ENCODE data around the gene ZBP1.

ZBP1 gene

GRCh38 chr20:57619051-57619831 lies 985 bp downstream of the ZBP1 start:
- no peak overlapping the region for H3K27ac ChIP-seq
- no peak for TF ChIP-seq CTCF (conservative IDR thresholded peaks at IDR 0.05)

DNA sequence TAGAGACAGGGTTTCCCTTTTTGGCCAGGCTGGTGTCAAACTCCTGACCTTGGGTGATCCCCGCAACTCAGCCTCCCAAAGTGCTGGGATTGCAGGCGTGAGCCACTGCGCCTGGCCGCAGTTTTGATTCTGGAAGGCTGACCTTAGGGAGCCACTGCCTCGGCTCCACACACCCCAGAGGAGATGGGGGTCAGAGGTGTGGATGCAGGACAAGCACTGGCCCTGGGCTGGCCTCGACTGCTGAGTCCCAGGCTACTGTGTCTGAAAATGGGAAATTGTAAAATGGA lies 1.5 kb downstream of the ZBP1 start:
- no peak overlapping the region for H3K27ac ChIP-seq
- no peak for TF ChIP-seq CTCF (conservative IDR thresholded peaks at IDR 0.05)

- no peak overlapping the region for H3K27ac ChIP-seq
- no peak for TF ChIP-seq CTCF (conservative IDR thresholded peaks at IDR 0.05)
These were observed 2.0 kb downstream of the ZBP1 start for GRCh38 chr20:57618091-57618763.

DNA sequence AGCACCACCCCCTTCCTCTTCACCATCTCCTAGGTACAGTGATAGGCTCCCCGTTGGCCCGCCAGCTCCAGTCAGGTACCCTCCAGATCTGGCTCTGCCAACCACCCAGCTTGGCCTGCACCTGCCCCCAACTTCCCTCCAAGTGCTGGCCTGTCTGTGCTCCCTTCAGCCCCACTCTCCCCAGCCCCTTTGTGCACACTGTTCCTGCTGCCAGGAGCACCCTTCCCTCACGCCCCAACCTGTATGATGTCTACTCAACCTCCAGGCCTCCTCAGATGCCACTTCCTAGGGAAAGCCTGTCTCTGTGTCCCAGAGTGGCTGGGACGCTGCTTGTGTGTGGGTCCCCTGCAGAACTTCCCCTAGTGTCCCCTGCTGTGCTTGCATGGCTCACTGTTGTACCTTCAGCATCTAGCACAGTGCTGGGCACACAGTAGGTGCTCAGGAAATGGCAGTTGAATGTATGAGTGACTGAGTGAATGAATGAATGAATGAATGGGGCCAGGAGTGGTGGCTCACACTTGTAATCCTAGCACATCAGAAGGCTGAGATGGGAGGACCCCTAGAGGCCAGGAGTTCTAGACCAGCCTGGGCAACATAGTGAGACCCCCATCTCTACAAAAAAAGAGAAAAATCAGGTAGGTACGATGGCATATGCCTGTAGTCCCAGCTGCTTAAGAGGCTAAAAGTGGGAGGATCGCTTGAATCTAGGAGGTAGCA lies 3.0 kb downstream of the ZBP1 start:
- no peak for TF ChIP-seq CTCF (conservative IDR thresholded peaks at IDR 0.05)

DNA sequence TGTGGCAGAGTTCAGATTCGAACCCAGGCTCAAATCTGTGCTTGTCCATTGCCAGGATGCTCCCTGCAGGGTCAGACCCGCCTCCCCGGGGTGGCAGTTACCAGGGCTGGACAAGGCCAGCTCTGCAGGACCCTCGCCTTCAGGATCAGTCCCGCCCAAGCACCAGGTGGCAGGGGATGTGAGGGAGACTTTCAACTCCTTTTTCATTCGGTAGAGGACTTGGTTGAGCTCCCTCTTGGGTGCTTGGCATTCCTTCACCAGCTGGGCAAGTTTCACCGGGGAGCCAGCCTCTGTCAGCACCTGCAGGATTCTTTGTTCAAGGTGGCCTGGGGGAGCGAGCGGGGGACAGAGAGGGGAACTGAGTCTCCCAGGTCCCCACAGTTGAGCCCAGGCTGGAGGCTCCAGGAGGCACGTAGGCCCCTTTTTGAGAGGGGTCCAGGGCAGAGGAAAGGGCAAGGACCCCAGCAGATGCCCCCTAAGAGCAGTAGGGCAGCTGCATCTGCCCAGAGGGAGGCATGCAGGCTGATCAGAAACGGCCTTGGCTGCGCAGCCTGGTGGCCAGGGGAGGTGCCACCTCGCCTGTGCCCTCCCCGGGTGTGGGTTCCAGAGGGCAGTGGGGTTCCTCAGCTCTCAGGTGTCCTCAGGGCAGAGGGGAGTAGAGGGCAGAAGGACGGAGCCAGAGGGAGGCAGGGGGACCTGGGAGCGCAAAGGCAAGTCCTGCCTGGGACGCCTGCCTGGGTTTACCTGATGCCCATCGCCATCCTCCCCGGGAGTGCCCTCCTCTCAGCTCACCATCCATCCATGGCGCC lies 3.9 kb downstream of the ZBP1 start:
- H3K27ac ChIP-seq: no peak overlapping the region
- TF ChIP-seq CTCF (conservative IDR thresholded peaks at IDR 0.05): no peak

More for the DNA sequence above, 3.0 kb downstream of the ZBP1 start:
- no peak overlapping the region for H3K27ac ChIP-seq

DNA sequence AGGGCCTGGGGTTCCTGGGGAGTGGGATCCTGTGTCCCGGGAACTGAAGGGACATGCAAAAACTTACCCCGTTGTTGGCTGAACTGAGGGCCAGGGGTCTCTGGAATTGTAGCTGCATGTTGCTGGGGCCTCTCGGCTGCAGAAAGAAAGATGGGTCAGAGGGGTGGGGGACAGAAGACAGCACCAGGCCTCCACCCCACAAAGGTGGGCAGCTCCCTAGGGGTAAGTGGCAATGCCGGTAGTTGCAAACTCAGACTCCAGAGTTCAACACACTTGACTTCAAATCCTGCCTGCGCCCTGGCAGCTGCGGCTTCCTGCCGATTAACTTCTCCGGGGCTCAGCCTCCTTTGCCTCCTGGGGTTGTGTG lies 4.8 kb downstream of the ZBP1 start:
- no peak overlapping the region for H3K27ac ChIP-seq
- TF ChIP-seq CTCF (conservative IDR thresholded peaks at IDR 0.05): no peak
